ENCODE data around the gene PTMS. TPM values are rescaled to one million over a fixed set of nuclear protein-coding genes. Genes with fewer than 3 reads are reported as not detected.

PTMS gene
- total RNA-seq, 1 donor from 2014 or later, result 288 TPM

DNA sequence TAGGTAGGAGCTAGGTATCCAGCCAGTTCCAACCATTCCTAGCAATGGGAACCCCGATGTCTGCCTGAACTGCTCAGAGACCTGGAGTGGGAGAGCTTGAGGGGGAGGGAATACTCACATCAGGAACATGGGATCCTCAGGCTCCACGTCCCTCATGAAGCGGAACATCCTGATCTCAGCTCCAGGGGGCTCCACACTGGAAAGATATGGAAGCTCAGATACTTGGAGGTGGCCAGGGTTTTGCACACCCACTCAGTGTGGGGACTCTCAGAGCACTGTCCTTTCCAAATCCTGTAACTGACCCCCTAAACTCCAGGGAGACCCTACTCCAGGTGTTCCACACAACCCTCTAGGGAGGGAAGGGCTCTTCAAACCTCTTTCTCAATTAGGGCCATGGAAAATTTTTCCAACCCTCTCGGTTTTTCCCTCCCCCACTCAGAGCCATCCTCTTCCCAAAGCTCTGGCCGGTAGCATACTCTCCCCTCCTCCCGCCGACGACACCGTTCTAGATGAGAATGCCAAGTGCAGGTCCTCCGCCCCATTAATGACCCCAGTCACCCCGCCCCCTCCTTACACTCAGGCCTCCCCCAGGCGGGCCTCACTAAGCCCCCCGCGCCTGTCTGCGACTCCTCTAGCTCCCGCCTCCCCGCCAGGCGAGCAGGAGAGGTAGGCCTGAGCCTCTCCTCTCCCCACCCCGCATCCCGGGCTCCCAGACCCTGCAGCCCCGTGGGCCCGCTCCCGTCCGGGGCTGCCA lies 13.8 kb upstream of the PTMS start:
- DNase-seq (ENCODE audit: low spot score), result no peak

GRCh38 chr12:6752921-6753771 lies 13.0 kb upstream of the PTMS start, which contains the start of gene MLF2:
Gene MLF2, minus strand, starts transcription at chr12:6753141. Its CDS starts 807 bp downstream, at chr12:6752334.
- peak; percentile 99 for DNase-seq (ENCODE audit: low spot score)

GRCh38 chr12:6753772-6754356 lies 12.3 kb upstream of the PTMS start:
- DNase-seq (ENCODE audit: low spot score), result no peak

DNA sequence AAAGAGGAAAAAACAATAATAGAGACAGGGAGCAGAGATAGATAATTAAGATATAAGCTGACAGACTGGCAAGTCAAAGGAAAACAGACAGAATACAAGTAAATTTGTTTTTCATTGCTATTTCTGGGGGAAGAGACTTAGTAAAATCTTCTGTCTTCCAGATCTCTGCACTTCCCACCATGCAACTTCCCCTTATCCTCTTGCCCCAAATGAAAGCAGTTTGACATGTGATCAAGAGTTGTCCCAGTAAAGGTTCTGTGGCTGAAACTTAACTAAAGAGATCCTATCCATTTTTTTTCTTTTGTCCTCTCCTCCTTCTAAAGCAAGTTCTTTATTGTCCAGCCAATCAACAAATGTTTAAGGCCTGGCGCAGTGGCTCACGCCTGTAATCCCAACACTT lies 11.8 kb upstream of the PTMS start:
- DNase-seq (ENCODE audit: low spot score), result no peak

DNA sequence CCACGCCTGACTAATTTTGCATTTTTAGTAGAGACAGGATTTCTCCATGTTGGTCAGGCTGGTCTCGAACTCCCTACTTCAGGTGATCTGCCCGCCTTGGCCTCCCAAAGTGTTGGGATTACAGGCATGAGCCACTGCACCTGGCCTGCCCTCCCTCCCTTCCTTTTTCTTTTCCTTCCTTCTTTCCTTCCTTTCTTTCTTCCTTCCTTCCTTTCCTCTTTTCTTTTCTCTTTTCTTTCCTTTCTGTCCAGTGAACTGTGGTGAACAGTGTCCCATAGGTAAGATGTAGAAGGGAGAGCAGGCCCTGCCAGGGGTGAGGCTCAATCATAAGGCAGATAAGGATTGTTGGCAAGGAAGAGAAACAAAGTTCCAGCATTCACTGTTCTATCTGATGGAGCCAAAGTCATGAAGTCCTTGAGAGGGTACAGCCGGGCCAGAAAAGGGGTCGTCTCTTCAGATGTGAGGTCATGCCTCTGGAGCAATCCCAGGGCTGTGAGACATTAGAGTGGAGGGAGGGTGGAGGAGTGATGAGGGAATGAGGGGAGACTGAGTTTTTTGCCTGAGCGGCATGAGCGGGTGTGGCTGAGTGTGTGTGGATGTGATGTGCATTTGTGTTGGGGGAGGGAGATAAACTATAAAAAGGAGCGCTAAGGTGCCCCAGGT lies 9.0 kb upstream of the PTMS start:
- DNase-seq (ENCODE audit: low spot score), result no peak

GRCh38 chr12:6758506-6759095 lies 7.6 kb upstream of the PTMS start:
- no peak for DNase-seq (ENCODE audit: low spot score)

DNA sequence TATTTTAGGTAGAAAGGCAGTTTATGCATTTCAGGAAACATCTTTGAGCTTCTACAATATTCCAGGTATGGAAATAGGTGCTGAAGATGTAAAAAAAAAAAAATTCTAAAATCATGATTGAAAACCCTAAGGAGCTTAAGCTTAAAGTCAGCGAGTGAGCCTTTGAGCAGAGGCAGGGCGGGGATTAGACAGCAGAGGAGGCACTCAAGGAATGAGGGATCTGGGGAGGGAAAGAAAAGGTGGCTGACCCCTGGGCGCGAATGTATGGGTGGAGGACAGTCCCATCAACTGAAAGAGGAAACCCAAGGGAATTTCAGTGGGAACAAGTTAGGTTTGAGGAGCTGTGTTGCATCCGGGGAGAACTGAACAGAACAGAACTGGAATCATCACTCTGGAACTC lies 6.4 kb upstream of the PTMS start:
- no peak for DNase-seq (ENCODE audit: low spot score)

GRCh38 chr12:6763380-6763779 lies 2.8 kb upstream of the PTMS start:
- DNase-seq (ENCODE audit: low spot score), result no peak

- DNase-seq (ENCODE audit: low spot score), result peak; percentile 91
Observed at GRCh38 chr12:6764011-6764828, 1.9 kb upstream of the PTMS start.

GRCh38 chr12:6765048-6765633 lies 1.0 kb upstream of the PTMS start:
- no peak for DNase-seq (ENCODE audit: low spot score)

DNA sequence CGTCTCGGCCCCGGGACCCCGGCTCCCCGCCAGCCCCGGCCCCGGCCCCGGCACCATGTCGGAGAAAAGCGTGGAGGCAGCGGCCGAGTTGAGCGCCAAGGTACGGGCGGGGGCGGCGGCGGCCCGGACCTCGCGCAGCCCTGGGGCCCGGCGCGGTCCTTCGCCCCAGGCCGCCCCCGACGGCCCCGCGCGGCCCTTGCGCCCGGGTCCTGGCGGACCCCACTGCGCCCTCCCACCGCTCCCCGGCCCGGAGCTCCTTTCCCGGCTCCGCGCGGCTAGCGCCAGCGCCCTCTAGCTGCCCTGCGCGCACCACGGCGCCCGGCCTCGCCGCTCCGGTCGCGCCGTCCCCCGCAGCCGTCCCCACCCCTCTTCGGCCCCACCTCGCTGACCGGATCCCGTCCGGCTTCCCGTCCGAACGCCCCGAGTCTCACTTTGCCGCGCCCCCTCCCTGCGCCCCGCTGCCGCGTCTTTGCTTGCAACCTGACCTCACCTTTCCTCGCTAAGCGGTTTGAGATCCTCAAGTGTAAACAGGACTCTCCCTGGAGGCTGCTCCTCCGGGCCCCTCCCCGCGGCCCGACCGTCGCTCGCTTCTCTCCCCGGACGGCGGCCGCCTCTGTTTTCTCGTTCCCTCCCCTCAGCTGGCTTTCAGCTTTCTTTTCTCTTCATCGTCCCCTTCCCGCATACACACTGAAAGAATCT lies 637 bp downstream of the PTMS start:
- peak; percentile 82 for DNase-seq (ENCODE audit: low spot score)

DNA sequence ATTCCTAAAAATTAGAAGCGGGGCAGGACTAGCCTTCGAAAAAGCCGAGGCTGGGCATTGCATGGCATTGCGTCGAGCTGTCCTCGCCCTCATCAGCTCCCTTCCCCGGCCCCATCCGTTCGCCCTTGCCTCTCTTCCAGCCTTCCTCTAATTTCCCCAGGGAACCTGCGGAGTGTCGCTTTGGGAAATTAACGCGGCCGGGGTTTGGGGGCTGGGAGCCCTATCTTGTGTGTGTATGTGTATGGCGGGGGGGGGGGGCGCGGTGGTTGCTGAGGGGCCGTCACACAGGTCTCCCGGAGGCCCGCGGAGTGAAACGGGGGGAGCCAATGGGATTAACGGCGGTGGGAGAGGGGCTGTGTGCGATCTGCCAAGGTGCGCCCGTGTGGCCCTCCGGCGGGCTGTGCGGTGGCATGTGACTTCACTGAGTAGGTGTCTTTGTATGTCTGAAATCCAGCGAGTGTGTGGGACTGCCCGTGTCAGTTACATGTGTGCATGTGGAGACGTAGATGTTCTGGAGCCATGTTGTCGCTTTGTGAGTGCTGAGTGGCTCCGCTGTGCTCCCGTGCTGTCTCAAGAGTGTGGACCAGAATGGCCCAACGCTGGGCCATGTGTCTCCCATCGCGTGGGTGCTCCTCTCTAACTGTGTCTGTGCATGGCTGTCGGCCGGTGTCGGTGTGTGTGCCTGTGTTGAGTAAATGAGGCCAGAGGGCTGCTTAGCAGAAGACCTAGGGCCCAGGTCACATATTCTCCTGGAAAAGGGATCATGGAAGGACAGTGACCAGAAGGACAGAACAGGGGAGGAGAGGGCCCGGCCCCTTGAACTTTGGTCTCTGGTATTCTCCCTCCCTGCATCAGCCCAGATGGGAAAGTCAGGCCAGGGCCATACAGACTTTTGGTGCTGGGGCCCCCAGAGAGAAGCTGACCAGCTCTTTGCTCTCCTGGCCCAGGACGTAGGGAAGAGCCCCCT lies 1.5 kb downstream of the PTMS start:
- DNase-seq (ENCODE audit: low spot score), result no peak

DNA sequence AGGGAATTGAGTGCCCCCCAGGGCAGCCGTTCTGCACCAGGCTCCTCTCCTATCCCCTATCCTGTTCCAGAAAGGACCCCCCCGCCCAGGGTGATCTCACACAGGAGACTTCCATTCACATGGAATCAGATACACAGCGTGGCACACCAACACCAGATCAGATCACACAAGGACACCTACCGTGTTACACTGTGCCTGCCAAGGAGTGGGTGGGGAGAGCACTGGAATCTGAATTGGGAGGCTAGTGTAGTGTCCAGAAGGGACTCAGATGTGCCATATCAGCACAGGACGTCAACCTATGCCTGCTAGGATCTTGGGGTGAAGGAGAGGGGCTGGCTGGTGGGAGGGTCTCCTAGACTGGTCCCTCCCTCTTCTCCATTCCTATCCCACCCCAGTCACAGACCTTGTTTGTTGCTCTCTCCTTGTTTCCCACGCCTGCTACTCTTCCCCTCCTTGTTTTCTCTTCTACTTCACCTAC lies 2.3 kb downstream of the PTMS start:
- DNase-seq (ENCODE audit: low spot score), result no peak

GRCh38 chr12:6768990-6769389 lies 2.8 kb downstream of the PTMS start:
- DNase-seq (ENCODE audit: low spot score), result peak; percentile 65

GRCh38 chr12:6769666-6770065 lies 3.5 kb downstream of the PTMS start:
- no peak for DNase-seq (ENCODE audit: low spot score)

DNA sequence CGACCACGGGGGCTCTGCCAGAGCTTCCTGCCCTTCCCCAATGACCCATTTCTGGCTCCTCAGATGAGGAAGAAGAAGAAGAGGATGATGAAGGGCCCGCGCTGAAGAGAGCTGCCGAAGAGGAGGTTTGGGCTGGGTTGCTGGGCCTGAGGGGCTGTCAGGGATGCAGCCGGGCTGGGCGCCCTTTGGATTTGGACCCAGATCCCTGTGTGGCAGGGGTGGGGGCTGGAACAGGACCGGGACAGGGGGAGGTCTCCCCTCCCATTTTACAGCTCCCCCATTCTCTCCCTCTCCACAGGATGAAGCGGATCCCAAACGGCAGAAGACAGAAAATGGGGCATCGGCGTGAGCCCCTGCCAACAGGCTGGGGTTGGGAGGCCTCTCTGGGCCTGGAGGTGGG lies 3.9 kb downstream of the PTMS start:
- DNase-seq (ENCODE audit: low spot score), result no peak

- no peak for DNase-seq (ENCODE audit: low spot score)
Observed at GRCh38 chr12:6770600-6770999, 4.4 kb downstream of the PTMS start.

- no peak for DNase-seq (ENCODE audit: low spot score)
Observed at GRCh38 chr12:6771091-6771495, 4.9 kb downstream of the PTMS start.

All from ureter (tissue), 1 donor.